Neural progenitor cell (in vitro differentiated cells): ENCODE data around the gene VAV2. TPM values are rescaled to one million over a fixed set of nuclear protein-coding genes. Genes with fewer than 3 reads are reported as not detected.
A peak's percentile ranks its signal among the peaks of the same experiment; 100 is the strongest.

ENCODE experiments used
- DNase-seq: peaks from one replicate; pipeline ENCODE4 v3.0.0-alpha.2; 2016; ENCODE audit warnings: low spot score
- H2AFZ ChIP-seq: fragments of 200-600 bp; sonication (generic); replicated peaks from 2 replicates; pipeline ENCODE4 v1.6.1; 2016; ENCODE audit warnings: antibody characterized with exemption
- H3F3A ChIP-seq: fragments of 200-600 bp; sonication (generic); 2 replicates; pipeline ENCODE4 v1.6.1; 2016; ENCODE audit warnings: antibody characterized with exemption, low read depth
- H3K27ac ChIP-seq: fragments of 200-600 bp; sonication (generic); 2 replicates; pipeline ENCODE4 v1.5.1; 2016; ENCODE audit warnings: mild to moderate bottlenecking
- H3K27me3 ChIP-seq: fragments of 200-600 bp; sonication (generic); 2 replicates; pipeline ENCODE4 v1.6.1; 2016; ENCODE audit warnings: mild to moderate bottlenecking, moderate library complexity
- H3K36me3 ChIP-seq: fragments of 200-600 bp; sonication (generic); 2 replicates; pipeline ENCODE4 v1.5.1; 2016
- H3K4me1 ChIP-seq: fragments of 200-600 bp; sonication (generic); 2 replicates; pipeline ENCODE4 v1.6.1; 2016; ENCODE audit warnings: mixed run types
- H3K4me2 ChIP-seq: fragments of 200-600 bp; sonication (generic); 2 replicates; pipeline ENCODE4 v1.6.1; 2016
- H3K4me3 ChIP-seq: fragments of 200-600 bp; sonication (generic); 2 replicates; pipeline ENCODE4 v1.5.1; 2016
- H3K79me2 ChIP-seq: fragments of 200-600 bp; sonication (generic); 2 replicates; pipeline ENCODE4 v1.6.1; 2016; ENCODE audit warnings: low read depth
- H3K9ac ChIP-seq: fragments of 200-600 bp; sonication (generic); 2 replicates; pipeline ENCODE4 v1.6.1; 2016
- H3K9me3 ChIP-seq: fragments of 200-600 bp; sonication (generic); 2 replicates; pipeline ENCODE4 v1.5.1; 2016; ENCODE audit warnings: low read depth
- H4K20me1 ChIP-seq: fragments of 200-600 bp; sonication (generic); 2 replicates; pipeline ENCODE4 v1.6.1; 2016; ENCODE audit warnings: low read depth
- H3K27ac Mint-ChIP-seq: 3 replicates; pipeline ENCODE4 v1.8.0; 2021; ENCODE audit warnings: mixed read lengths
- H3K27me3 Mint-ChIP-seq: 2 replicates; pipeline ENCODE4 v1.8.0; 2022; ENCODE audit warnings: low read depth, mild to moderate bottlenecking, inconsistent platforms, moderate library complexity, mixed read lengths; ENCODE audit not compliant: insufficient read depth
- H3K36me3 Mint-ChIP-seq: 3 replicates; pipeline ENCODE4 v1.8.0; 2021; ENCODE audit warnings: mixed read lengths
- H3K4me1 Mint-ChIP-seq: 3 replicates; pipeline ENCODE4 v1.8.0; 2021; ENCODE audit warnings: mixed read lengths
- H3K4me3 Mint-ChIP-seq: 3 replicates; pipeline ENCODE4 v1.8.0; 2021; ENCODE audit warnings: mild to moderate bottlenecking, moderate library complexity, mixed read lengths
- H3K9me3 Mint-ChIP-seq: 3 replicates; pipeline ENCODE4 v1.8.0; 2020; ENCODE audit warnings: mixed read lengths
- EZH2 ChIP-seq: fragments of 200-600 bp; sonication (generic); IDR thresholded peaks from 2 replicates; pipeline ENCODE4 v1.6.1; 2017; ENCODE audit warnings: antibody characterized with exemption, mild to moderate bottlenecking, moderate library complexity
- EZH2phosphoT487 ChIP-seq: fragments of 200-600 bp; sonication (generic); IDR thresholded peaks from 2 replicates; pipeline ENCODE4 v1.6.1; 2017; ENCODE audit warnings: antibody characterized with exemption
- total RNA-seq: library from RNA; depleted of rRNA; stranded (reverse); fragments of >200 nt; gene quantifications from 2 replicates; pipeline ENCODE4 v1.2.3, GENCODE V29; 2015; ENCODE audit warnings: low replicate concordance
- TF ChIP-seq, protein P1 (sequence below): fragments of 200-600 bp; sonication (generic); IDR thresholded peaks from 2 replicates; pipeline ENCODE4 v1.5.1; 2017; ENCODE audit warnings: antibody characterized with exemption, mild to moderate bottlenecking

The VAV2 gene
- total RNA-seq, 1 donor from 2014 or later = 12.9 TPM

DNA sequence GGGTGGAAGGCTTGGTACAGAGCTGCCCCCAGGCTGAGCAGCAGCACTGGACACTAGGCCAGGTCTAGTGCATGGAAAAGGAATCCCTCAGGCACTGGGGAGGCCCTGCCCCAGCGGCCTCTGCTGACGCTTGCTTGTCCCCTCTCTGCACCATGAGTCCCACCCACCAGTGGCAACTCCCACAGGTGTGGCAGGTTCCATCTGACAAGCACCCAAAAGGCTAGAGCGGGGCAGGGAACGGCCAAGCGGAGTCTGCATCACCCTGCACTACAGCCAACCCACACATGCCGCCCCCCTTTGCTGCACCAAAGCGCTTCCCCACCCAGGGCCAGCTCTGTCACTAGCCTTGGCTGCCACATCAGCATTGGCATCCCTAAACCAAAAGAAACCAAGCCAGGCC lies 138.8 kb downstream of the VAV2 start:
- no peaks in the 10 kb centered on the region for H3K9me3 ChIP-seq
- TF ChIP-seq, protein P1, sequence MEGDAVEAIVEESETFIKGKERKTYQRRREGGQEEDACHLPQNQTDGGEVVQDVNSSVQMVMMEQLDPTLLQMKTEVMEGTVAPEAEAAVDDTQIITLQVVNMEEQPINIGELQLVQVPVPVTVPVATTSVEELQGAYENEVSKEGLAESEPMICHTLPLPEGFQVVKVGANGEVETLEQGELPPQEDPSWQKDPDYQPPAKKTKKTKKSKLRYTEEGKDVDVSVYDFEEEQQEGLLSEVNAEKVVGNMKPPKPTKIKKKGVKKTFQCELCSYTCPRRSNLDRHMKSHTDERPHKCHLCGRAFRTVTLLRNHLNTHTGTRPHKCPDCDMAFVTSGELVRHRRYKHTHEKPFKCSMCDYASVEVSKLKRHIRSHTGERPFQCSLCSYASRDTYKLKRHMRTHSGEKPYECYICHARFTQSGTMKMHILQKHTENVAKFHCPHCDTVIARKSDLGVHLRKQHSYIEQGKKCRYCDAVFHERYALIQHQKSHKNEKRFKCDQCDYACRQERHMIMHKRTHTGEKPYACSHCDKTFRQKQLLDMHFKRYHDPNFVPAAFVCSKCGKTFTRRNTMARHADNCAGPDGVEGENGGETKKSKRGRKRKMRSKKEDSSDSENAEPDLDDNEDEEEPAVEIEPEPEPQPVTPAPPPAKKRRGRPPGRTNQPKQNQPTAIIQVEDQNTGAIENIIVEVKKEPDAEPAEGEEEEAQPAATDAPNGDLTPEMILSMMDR = no peak
- TF ChIP-seq EZH2 (no peak), EZH2phosphoT487 (no peak)
- H3K27me3 ChIP-seq = no peaks in the 10 kb centered on the region
- no peak overlapping the region for H3K4me3 Mint-ChIP-seq
- no peaks in the 10 kb centered on the region for H3K9me3 Mint-ChIP-seq
- H3K36me3 Mint-ChIP-seq = peaks cover 28% of the 10 kb centered on the region
- H3K4me1 Mint-ChIP-seq = peaks cover 45% of the 10 kb centered on the region
- H4K20me1 ChIP-seq = peaks cover 30% of the 10 kb centered on the region
- H3K4me2 ChIP-seq = no peak overlapping the region
- H3F3A ChIP-seq = no peaks in the 10 kb centered on the region
- H3K9ac ChIP-seq = no peak overlapping the region
- H3K79me2 ChIP-seq = peaks cover 7% of the 10 kb centered on the region
- no peaks in the 10 kb centered on the region for H3K36me3 ChIP-seq
- peak overlapping the region; percentile 85 for H3K27ac Mint-ChIP-seq
- H2AFZ ChIP-seq = no peak overlapping the region
- peaks cover 8% of the 10 kb centered on the region for H3K4me1 ChIP-seq
- no peak overlapping the region for H3K27ac ChIP-seq
- peaks cover 5% of the 10 kb centered on the region for H3K27me3 Mint-ChIP-seq
- no peak for DNase-seq
- H3K4me3 ChIP-seq = no peak overlapping the region

DNA sequence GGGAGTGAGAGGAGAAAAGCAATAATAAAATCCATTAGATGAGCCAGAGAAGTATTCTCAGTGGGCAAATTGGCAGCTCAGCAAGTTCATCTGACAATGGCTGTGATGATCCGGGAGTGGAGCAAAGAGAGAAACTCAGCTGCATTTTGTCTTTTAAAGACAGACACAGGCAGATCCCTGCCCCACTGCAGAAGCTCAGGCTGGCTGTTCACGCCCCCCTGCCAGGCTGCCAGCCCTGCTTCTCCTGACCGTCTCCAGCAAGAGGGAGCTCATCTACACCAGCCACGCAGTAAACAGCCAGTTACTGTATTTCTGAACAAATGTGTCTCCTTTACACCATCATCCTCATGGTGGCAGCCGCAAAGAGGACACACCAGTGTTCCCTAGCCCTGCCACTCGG lies 139.7 kb downstream of the VAV2 start:
- Histone ChIP-seq H2AFZ (no peak overlapping the region), H3K27ac (no peak overlapping the region), H4K20me1 (peaks cover 30% of the 10 kb centered on the region), H3K27me3 (no peaks in the 10 kb centered on the region), H3K36me3 (no peaks in the 10 kb centered on the region), H3K4me2 (no peak overlapping the region), H3K4me3 (no peak overlapping the region), H3K79me2 (peaks cover 7% of the 10 kb centered on the region), H3K9me3 (no peaks in the 10 kb centered on the region), H3F3A (no peaks in the 10 kb centered on the region), H3K9ac (no peak overlapping the region), H3K4me1 (peaks cover 8% of the 10 kb centered on the region)
- Mint-ChIP-seq H3K4me1 (peaks cover 41% of the 10 kb centered on the region), H3K36me3 (peaks cover 25% of the 10 kb centered on the region), H3K4me3 (no peak overlapping the region), H3K9me3 (no peaks in the 10 kb centered on the region), H3K27ac (no peak overlapping the region), H3K27me3 (peaks cover 4% of the 10 kb centered on the region)
- TF ChIP-seq, protein P1 = no peak
- TF ChIP-seq EZH2phosphoT487 (no peak), EZH2 (no peak)
- DNase-seq = no peak

DNA sequence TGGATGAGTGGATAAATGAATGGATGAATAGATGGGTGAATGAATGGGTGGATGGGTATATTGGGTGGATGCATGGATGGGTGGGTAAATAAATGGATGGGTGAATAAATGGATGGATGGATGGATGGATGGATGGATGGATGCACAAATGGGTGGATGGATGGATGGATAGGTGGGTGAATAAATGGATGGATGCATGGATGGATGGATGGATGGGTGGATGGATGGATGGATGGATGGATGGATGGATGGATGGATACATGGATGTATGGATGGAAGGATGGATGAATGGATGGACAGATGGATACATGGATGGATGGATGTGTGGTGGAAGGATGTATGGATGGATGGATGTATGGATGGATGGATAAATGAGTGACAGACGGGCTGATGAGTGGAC lies 140.4 kb downstream of the VAV2 start:
- H3K9me3 Mint-ChIP-seq = no peaks in the 10 kb centered on the region
- H3K4me1 Mint-ChIP-seq = peaks cover 37% of the 10 kb centered on the region
- H3K27ac Mint-ChIP-seq = no peak overlapping the region
- peaks cover 8% of the 10 kb centered on the region for H3K4me1 ChIP-seq
- peaks cover 7% of the 10 kb centered on the region for H3K79me2 ChIP-seq
- no peak for DNase-seq
- no peak overlapping the region for H3K9ac ChIP-seq
- no peaks in the 10 kb centered on the region for H3K27me3 ChIP-seq
- H3K4me2 ChIP-seq = no peak overlapping the region
- no peaks in the 10 kb centered on the region for H3K9me3 ChIP-seq
- no peaks in the 10 kb centered on the region for H3K27me3 Mint-ChIP-seq
- H3K36me3 Mint-ChIP-seq = peaks cover 19% of the 10 kb centered on the region
- no peaks in the 10 kb centered on the region for H3F3A ChIP-seq
- H3K27ac ChIP-seq = no peak overlapping the region
- no peaks in the 10 kb centered on the region for H3K36me3 ChIP-seq
- no peak overlapping the region for H3K4me3 Mint-ChIP-seq
- H4K20me1 ChIP-seq = peaks cover 34% of the 10 kb centered on the region
- H3K4me3 ChIP-seq = no peak overlapping the region
- TF ChIP-seq, protein P1 = no peak
- TF ChIP-seq EZH2phosphoT487 (no peak), EZH2 (no peak)
- no peak overlapping the region for H2AFZ ChIP-seq
